HG02981 (cell line): ENCODE data around the gene ANKRD33.
"Not testable (repeated sequence)": the region's sequence is repeated elsewhere in the genome, so short reads cannot be mapped to it uniquely, and the experiment has no call there.

Experiments
- ATAC-seq: cut with Tn5 transposase; IDR thresholded peaks from one replicate; pipeline ENCODE4 v1.9.1; 2021; ENCODE audit warnings: mild to moderate bottlenecking, moderate library complexity; ENCODE audit not compliant: unreplicated experiment

The ANKRD33 gene

DNA sequence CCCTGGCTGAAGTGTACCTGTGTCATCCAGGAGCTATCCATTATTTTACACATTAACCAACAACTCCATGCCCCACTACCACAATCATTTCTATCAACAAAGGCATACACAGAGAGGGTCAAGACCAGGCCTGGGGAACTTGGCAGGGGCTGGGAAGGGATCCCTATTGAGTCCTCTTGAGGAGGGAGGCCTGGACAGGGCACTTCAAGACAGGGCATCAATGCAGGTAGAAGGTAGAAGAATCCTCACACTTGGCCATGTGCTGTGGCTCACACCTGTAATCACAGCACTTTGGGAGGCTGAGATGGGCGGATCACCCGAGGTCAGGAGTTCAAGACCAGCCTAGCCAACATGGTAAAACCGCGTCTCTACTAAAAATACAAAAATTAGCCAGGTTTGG is 13.4 kb upstream of the ANKRD33 start:
- ATAC-seq, result no peak

DNA sequence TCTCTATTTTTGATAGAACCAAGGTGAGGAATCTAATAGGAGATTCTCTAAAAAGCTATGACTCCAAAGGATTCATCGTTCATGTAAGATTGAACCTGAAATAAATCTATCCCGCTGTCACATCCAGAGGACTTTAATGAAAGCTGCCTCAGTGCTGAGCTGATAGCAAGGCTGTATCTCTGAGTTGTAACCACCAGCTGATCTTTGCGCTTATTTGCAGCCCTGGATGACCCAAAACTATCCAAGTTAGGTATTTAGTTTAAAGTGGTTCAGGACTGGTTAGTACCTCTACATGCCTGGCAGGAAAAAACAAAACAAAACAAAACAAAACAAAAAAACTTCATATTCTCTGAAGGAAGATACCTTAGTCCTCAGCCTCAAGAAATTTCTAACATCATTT is 8.8 kb upstream of the ANKRD33 start:
- ATAC-seq, result no peak

DNA sequence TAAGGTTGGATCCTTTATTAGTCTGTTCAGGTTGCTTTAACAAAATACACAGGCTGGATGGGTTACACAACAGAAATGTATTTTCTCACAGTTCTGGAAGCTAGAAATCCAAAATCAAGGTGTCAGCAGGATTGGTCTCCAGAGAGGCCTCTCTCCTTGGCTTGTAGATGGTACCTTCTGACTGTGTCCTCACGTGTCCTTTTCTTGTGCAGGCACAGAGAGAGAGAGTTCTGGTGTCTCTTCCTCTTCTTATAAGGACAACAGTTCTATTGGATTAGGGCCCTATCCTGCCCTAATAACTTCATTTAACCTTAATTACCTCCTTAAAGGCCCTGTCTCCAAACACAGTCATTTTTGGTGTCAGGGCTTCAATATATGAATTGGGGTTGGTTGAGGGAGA is 4.6 kb upstream of the ANKRD33 start:
- ATAC-seq, result no peak

DNA sequence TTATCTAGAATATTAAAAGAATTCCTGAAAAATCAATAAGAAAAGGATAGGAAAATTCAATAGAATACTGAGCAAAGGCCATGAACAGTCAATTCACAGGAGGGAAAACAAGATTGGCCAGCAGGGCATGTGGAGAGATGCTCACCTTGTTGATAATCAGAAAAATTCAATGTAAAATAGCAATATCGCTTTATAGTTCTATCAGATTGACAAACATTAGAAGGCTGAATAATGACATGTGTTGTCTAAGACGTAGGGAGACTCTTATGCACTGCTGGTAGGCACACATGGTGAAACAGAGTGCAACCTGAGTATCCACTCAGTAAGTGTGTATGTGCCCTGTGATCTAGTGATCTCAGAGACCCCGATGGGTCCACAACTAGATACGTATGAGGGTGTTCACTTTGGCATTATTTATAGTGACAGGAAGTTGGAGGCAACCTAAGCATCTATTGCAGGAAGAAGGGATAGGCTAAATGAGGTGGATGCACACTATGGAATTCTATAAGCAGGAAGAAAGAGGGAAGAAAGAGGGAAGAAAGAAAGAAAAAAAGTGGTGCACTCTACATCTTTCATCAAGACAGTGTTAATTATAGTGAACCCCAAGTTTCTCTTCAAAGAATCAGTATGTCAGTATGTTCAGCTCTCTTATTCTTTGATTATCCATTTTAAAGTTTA is 3.8 kb upstream of the ANKRD33 start:
- no peak for ATAC-seq

DNA sequence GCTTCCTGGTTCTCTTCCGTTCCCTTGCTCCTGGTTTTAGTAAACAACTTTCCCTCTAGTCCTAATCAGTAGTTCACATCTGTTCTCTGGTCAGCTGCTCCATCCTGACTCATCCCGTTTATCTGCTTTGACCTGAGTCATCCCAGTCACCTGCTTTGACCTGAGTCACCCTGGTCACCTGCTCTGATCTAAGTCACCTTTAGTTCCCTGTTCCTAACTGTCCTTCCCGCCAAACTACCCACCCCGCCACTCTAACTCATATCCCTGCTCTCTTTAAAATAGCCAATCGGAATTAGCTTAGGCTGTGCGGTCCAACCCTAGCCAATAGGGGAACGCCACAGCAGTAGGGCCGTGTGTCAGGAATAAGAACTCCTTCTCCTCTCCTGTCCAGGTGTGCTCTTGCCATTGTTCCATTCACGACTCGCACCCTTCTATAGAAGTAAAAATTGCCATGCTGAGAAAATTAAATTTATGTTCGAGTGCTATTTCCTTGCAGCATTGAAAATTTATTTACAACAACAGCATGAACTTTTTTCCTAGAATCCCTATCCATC is 3.1 kb upstream of the ANKRD33 start:
- no peak for ATAC-seq

DNA sequence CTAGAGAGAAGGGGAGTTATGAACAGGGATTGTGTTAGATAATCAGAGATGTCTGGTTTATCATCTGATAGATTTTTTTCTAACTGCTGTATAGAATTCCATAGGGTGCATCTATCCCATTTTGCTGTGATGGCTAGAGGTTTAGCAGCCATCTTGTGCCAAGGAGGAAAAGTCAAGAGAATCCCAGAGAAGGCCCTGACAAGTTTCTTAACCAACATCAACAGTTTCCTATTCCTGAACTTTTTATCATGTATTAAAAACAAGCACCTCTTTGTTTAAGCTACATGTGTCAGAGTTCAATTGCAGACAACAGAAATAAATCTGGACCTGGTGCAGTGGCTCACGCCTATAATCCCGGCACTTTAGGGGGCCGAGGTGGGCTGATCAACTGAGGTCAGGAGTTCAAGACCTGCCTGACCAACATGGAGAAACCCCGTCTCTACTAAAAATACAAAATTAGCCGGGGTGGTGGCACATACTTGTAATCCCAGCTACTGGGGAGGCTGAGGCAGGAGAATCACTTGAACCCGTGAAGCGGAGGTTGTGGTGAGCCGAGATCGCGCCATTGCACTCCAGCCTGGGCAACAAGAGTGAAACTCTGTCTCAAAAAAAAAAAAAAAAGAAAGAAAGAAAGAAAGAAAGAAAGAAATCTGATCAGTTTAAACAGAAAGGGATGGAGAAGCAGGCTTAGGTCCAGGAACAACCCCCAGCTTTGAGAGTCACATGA is 2.4 kb upstream of the ANKRD33 start:
- ATAC-seq, result not testable (repeated sequence)

DNA sequence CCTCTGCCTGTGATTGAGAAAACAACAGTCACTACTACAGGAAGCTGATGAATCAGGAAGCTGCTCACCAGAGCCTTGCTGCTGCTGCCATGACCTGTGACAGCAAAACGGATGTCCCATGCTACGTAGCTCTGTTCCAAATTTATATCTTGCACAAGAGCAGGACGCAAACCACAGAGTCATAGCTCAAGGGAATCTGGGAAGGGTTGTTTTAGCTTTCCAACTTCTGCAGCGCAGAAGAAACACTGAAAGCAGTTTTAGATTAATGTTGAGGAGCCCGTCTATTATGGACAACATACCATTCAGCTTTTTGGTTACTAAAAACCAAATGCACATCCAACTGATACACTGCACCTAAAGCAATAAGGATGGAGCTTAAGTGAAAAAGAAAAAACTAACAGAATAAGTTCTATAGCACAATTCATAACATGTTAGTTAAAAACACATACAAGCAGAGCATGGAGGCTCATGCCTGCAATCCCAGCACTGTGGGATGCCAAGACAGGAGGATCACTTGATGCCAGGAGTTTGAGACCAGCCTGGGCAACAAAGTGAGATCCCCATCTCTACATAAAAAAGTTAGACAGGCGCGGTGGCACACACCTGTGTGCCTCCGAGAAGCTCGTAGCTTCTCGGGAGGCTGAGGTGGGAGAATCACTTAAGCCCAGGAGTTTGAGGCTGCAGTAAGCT is 1.7 kb upstream of the ANKRD33 start:
- ATAC-seq, result no peak

DNA sequence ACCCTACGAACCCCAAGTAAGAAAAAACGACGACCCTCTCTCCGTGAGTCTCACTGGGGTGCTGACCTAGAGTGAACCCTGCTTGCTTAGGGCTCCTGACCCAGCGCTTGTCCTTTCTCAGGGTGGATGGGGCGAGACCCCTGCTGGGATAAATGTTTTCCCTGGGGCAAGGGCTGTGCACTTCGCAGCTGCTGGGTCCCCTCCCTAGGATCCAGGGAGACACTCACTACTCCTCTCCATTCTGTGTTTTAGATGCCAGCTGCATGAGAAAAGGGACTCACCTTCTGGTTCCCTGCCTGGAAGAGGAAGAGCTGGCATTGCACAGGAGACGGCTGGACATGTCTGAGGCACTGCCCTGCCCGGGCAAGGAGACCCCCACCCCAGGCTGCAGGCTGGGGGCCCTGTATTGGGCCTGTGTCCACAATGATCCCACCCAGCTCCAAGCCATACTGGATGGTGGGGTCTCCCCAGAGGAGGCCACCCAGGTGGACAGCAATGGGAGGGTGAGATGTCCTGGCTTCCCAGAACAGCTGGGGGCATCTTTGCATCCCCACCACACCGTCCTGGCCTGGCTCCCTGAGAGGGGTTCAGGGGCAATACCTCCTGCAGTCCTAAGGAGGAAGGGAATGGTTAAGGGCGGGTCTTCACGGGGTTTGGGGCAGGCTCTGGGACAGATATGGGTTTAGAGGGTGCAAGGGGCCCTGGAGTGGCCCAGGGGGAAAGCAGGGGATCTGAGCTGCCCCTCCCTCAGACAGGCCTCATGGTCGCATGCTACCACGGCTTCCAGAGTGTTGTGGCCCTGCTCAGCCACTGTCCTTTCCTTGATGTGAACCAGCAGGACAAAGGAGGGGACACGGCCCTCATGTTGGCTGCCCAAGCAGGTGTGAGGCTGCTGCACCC is 663 bp downstream of the ANKRD33 start:
- no peak for ATAC-seq

DNA sequence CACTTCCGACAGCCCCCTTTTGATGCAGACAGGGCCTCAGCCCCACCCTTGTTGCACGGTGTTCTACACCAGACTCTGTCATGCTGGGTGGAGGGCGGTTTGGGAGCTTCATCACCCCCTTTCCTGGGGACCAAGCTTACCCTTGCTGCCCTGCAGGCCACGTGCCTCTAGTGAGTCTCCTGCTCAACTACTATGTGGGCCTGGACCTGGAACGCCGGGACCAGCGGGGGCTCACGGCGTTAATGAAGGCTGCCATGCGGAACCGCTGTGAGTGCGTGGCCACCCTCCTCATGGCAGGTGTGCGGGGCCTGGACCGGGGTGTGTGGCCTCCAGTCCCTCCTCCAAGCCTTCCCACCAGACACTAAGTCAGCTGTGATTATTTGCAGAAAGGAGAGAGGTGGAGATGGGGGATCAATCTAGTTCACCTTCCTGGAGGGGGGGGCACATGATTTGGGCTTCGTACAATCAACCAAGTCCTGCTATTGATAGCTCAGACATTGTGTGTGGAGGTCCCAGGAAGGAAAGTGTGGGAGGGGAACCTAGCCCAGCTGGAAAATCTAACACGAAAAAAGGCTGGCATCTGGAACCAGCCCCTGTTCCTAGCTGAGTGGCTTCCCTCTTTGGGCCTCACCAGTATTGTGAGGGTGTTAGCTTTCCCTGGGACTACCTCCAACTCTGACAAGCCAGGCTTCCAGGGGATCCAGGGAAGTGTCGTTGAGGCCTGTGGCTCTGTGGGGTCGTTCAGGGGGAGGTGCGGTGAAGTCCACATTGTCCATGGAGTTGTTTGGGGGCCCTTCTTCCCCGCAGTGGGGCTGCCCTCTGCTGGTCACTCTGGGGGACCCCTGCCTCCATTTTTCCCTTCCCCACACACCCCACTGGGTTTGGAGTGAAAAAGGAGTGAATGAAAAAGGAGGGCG is 1.6 kb downstream of the ANKRD33 start:
- ATAC-seq, result no peak

DNA sequence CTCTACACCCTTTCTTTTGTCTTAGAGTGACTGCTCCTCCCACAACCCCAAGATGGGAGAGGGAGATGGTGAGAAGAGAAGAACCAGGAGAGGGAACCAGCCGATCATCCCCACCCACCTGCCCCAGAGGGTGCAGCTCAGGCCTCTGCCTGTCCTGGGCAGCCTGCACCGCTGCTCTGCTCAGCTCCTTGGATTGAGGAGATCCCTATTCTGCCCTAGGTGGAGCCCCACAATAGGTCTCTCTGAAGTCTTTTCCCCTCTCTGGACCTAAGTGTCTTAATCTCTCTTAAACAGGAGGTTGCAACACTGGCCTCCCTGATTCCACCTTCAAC is 2.2 kb downstream of the ANKRD33 start:
- no peak for ATAC-seq

DNA sequence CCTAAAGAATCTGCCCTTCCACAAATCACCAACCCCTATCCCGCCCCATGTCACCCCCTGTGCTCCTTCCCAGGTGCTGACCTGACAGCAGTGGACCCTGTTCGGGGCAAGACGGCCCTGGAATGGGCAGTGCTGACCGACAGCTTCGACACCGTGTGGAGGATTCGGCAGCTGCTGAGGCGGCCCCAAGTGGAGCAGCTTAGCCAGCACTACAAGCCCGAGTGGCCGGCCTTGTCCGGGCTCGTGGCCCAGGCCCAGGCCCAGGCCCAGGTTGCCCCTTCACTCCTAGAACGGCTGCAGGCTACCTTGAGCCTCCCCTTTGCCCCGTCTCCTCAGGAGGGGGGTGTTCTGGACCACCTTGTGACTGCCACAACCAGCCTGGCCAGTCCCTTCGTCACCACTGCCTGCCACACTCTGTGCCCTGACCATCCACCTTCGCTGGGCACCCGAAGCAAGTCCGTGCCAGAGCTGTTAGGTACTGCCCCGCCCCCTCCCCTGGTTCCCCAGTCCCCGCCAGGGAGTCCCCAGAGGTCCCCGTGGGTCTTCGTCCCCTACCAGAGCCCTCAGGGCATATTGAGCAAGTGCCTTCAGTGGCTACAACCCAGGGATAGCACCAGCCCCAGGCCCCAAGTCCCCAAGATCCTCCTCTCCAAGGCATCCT is 2.7 kb downstream of the ANKRD33 start:
- ATAC-seq, result no peak

DNA sequence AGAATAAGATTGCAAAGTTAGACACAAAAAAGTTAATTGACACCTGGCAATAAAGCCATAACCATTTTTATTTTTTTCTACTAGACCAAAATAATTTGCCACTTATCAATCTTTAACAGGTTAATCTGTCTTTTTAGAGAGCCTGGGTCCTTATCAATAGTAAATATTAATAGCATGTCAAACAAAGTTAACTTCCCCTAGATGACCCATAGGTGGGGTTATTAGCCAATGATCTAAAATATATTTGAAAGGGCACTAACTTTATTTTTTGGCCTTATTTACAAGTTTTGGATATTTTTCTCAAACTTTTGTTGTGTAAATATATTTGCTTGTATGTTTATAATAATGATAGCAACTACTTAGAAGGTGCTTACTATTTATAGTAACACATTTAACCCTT is 3.9 kb downstream of the ANKRD33 start:
- no peak for ATAC-seq

DNA sequence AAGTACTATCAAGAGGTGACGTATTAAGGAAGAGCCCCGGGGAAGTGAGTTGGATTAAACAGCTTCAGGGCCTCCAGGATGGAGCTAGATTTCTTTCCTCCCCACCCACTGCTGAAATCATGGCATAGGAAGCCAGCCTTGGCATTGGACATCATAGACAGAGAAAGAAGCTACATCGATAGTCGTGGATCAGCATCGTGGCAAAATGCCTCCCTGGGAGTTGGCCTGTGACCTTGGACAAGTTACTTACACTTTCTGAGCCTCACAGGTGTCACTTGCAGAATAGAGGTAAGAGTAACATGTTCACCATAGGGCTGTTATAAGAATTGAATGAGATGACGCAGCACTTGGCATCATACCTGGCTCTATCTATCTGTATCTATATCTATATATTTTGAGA is 5.9 kb downstream of the ANKRD33 start:
- ATAC-seq, result no peak

DNA sequence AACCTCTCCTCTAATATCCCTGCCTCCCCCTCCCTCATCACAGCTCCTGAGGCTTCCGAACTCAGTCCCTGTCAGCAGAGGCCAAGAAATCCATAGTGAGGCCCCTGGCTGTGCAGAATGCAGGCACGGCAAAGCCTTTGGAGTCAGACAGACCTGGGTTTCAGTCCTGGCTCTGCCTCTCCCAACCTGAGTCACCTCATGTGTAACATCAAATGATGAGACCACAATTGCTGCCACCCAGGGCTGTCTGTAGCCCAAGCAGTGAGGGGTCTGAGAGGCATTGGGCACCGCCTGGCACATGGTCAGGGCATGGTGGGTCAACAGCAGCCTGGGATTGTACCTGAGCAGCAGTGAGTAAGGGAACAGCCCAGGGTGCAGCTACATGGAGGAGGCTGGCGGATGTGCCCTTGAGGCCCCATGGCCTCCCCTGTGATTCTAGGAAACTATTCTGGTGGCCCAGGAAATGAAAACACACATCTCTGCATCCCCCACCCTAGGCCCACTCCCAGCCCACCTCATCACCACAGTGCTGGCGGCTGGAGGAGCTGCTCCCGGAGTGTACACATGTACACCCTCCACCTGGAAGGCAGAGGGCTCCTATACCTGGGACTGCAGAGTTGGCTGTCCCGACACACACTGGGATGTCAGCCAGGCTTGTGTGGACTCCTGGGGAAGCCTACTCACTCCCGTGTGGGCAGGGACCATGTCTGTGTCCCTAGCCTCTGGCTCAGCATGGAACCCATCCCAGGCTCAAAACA is 7.7 kb downstream of the ANKRD33 start:
- no peak for ATAC-seq

DNA sequence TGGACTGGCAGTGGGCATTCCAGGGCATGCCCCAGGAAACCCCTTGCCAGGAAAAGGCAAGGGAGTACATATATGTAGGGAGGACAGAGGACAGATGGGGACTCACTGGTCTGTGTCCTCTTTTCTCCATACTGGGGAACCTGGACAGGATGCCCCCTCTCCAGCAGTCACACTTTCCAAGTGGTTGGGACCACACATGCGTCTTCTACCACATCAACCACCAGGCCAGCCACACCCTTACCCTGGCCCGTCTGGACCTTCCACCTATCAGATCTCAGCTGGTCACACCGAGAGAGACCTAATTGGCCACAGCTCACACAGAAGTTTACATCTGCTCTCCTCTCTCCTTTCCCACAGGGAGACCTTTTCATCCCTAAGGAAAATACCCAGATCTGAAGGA is 8.3 kb downstream of the ANKRD33 start:
- no peak for ATAC-seq

DNA sequence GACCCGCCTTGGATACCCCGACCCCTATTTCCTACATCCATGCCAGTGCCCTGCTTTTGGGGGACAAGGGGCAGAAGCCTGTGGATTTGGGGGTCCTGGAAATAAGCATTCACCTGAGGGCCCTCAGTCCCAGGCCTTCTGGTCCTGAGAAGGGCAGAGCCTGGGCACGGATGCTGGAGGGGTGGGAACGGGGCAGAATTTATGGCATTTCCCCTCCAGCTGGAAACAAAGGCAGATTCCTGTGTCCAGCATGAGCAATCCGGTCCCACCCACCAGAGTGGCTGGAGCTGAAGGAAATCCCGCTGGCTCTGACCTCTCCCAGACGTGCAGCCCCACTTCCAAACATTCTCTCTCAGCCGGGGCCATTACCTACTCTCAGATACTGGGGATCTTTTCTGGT is 9.3 kb downstream of the ANKRD33 start:
- ATAC-seq, result no peak

DNA sequence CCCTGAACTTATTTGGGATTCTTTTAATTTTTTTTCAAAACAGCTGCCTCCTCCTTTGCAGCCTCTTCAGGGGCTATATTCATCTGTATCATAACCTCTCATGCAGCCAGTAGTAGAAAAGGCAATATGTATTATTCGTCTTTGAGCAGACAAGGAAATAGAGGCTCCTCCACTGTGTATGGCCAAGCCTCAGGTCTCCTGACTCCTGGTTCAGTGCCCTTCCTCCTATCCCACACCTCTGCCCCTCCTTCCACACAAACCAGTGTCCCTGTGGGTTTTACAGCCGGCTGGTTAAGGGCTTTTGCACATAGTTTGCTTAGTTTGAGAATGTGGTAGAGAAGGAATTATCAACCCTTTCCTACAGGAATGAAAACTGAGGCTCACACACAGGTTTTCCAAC is 10.6 kb downstream of the ANKRD33 start:
- no peak for ATAC-seq

DNA sequence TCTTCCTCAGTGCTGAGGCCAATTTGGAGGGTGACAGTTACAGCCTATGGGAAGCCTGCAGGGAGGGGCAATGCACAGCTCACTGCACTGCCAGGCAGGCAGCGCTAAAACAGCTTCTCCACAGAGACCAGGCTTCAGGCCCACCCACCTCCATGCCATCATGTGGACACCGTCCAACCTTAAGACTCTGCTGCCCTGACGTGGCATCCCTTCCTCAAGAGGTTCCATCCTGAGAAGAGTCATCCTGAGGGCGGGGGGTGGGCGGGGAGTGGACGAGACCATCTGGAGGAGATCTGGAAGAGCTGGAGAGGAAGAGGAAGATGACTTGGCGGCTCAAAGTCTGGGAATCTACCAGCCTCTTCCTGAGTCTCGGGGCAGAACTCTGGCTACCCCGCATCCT is 11.0 kb downstream of the ANKRD33 start:
- ATAC-seq, result no peak
